Gastrocnemius medialis (tissue), 4 donors: ENCODE measurements around the gene SLK. TPM values are rescaled to one million over a fixed set of nuclear protein-coding genes. Genes with fewer than 3 reads are reported as not detected.

Experiments used
- ATAC-seq, 2 donors: fragments of 150-250 bp; one replicate each; pipeline ENCODE4 v1.9.1; 2016
- DNase-seq, 2 donors: peaks; one replicate each; pipeline ENCODE4 v3.0.0-alpha.2; 2019
- H3K27ac ChIP-seq, 4 donors: fragments of 200-600 bp; sonication (generic); 1 replicate in 1 of 4; 2 replicates in 3 of 4; pipeline ENCODE4 v1.5.1; 2016 to 2018; ENCODE audit warnings: mild to moderate bottlenecking in 2 of 4, moderate library complexity in 1 of 4
- H3K27me3 ChIP-seq, 3 donors: fragments of 200-600 bp; sonication (generic) in 2 of 3; 1 replicate in 1 of 3; 2 replicates in 2 of 3; pipeline versions ENCODE4 v1.5.1 to v1.6.0; 2016 to 2019; ENCODE audit warnings: mild to moderate bottlenecking in 1 of 3, moderate library complexity in 1 of 3
- H3K36me3 ChIP-seq, 2 donors: fragments of 200-600 bp; sonication (generic) in 1 of 2; one replicate each; pipeline ENCODE4 v1.5.1; 2017 to 2018
- H3K4me1 ChIP-seq, 2 donors: fragments of 200-600 bp; sonication (generic) in 1 of 2; one replicate each; pipeline ENCODE4 v1.5.1; 2016 to 2017; ENCODE audit warnings: mild to moderate bottlenecking in 2 of 2
- H3K4me3 ChIP-seq, 4 donors: fragments of 200-600 bp; sonication (generic) in 3 of 4; 1 replicate in 1 of 4; 2 replicates in 3 of 4; pipeline ENCODE4 v1.5.1; 2016 to 2019; ENCODE audit warnings: mild to moderate bottlenecking in 2 of 4
- H3K9me3 ChIP-seq, 3 donors: fragments of 200-600 bp; sonication (generic) in 2 of 3; 1 replicate in 1 of 3; 2 replicates in 2 of 3; pipeline ENCODE4 v1.5.1; 2016 to 2019
- CTCF ChIP-seq, 5 experiments: fragments of 450-650 bp in 3 of 5; fragments of 200-600 bp in 2 of 5; sonication (generic) in 2 of 5; IDR thresholded peaks in 4 of 5; conservative IDR thresholded peaks in 1 of 5; 1 replicate in 4 of 5; 2 replicates in 1 of 5; pipeline ENCODE4 v1.5.1; 2016 to 2019; ENCODE audit warnings: antibody characterized with exemption in 5 of 5, mild to moderate bottlenecking in 3 of 5, moderate library complexity in 3 of 5
- POLR2A ChIP-seq, 2 donors: fragments of 450-650 bp; IDR thresholded peaks; one replicate each; pipeline ENCODE4 v1.6.1; 2017; ENCODE audit warnings: antibody characterized with exemption in 2 of 2, mild to moderate bottlenecking in 2 of 2, moderate library complexity in 2 of 2
- in situ Hi-C, 4 donors: fragments of 200-750 bp; cut with MboI; loops; one replicate each; pipeline versions ENCODE4 v1.15.0 to v1.8.0; 2017; ENCODE audit warnings: low sequenced_read_pairs in 4 of 4
- intact Hi-C: fragments of 100-400 bp; cut with DNase I; formaldehyde crosslinking; loops from one replicate; pipeline ENCODE4 v1.15.1; 2023; ENCODE audit warnings: low total_unique reads
- total RNA-seq, 4 donors: library from RNA; depleted of rRNA; stranded (reverse); fragments of >200 nt; gene quantifications; one replicate each; pipeline versions ENCODE4 v1.1.0 to v1.2.3, GENCODE V29; 2016

Gene SLK
- total RNA-seq, 4 donors from 2014 or later = 43.3 to 53.3 (median 49.8) TPM

GRCh38 chr10:103975169-103975568, 8.2 kb downstream of the SLK start:
- Histone ChIP-seq H3K36me3 (no peaks in the 10 kb centered on the region), H3K27ac (no peak overlapping the region), H3K4me1 (peaks cover 26 to 27% of the 10 kb centered on the region in 2 donors), H3K27me3 (no peaks in the 10 kb centered on the region), H3K9me3 (no peaks in the 10 kb centered on the region), H3K4me3 (no peak overlapping the region)
- no peak for TF ChIP-seq POLR2A (IDR thresholded peaks at IDR 0.05)
- no peak for TF ChIP-seq CTCF (IDR thresholded peaks at IDR 0.05 in 4 of 5, conservative IDR thresholded peaks at IDR 0.05 in 1 of 5)
- intact Hi-C loops (no loop called here), in situ Hi-C loops (loop anchor here in 1 of 4 donors (25.0 kb wide), 1 partner anchor 88 kb away; no protein-coding TSS in a partner anchor)
- DNase-seq = no peak
- no peak for ATAC-seq

- TF ChIP-seq CTCF (IDR thresholded peaks at IDR 0.05 in 4 of 5, conservative IDR thresholded peaks at IDR 0.05 in 1 of 5) = no peak
- TF ChIP-seq POLR2A (IDR thresholded peaks at IDR 0.05) = no peak
- intact Hi-C loops (no loop called here), in situ Hi-C loops (loop anchor here in 1 of 4 donors (25.0 kb wide), 1 partner anchor 90 kb away; no protein-coding TSS in a partner anchor)
- Histone ChIP-seq H3K9me3 (no peaks in the 10 kb centered on the region), H3K36me3 (no peaks in the 10 kb centered on the region), H3K4me3 (no peak overlapping the region), H3K27me3 (no peaks in the 10 kb centered on the region), H3K4me1 (peaks cover 15 to 18% of the 10 kb centered on the region in 2 donors), H3K27ac (no peak overlapping the region)
- DNase-seq (no peak), ATAC-seq (no peak)
Measured at GRCh38 chr10:103977204-103977603, 10.3 kb downstream of the SLK start.

- in situ Hi-C loops = loop anchor here in 1 of 4 donors (25.0 kb wide), 1 partner anchor 92 kb away; no protein-coding TSS in a partner anchor
- no peak overlapping the region for H3K4me3 ChIP-seq
- no peaks in the 10 kb centered on the region for H3K9me3 ChIP-seq
- TF ChIP-seq POLR2A (IDR thresholded peaks at IDR 0.05) (no peak), CTCF (IDR thresholded peaks at IDR 0.05 in 4 of 5, conservative IDR thresholded peaks at IDR 0.05 in 1 of 5) (no peak)
- H3K27me3 ChIP-seq = no peaks in the 10 kb centered on the region
- H3K27ac ChIP-seq = no peak overlapping the region
- intact Hi-C loops = no loop called here
- ATAC-seq = no peak
- H3K4me1 ChIP-seq = peaks cover 20 to 28% of the 10 kb centered on the region in 2 donors
- DNase-seq = no peak
- no peaks in the 10 kb centered on the region for H3K36me3 ChIP-seq
Measured at GRCh38 chr10:103979530-103979929, 12.6 kb downstream of the SLK start.

- intact Hi-C loops = no loop called here
- ATAC-seq (no peak), DNase-seq (no peak)
- H3K4me1 ChIP-seq = peaks cover 15 to 28% of the 10 kb centered on the region in 2 donors
- H3K27ac ChIP-seq = no peak overlapping the region
- no peak overlapping the region for H3K4me3 ChIP-seq
- in situ Hi-C loops = loop anchor here in 1 of 4 donors (25.0 kb wide), 1 partner anchor 93 kb away; no protein-coding TSS in a partner anchor
- no peaks in the 10 kb centered on the region for H3K36me3 ChIP-seq
- TF ChIP-seq POLR2A (IDR thresholded peaks at IDR 0.05) = no peak
- TF ChIP-seq CTCF (IDR thresholded peaks at IDR 0.05 in 4 of 5, conservative IDR thresholded peaks at IDR 0.05 in 1 of 5) = no peak
- H3K27me3 ChIP-seq = no peaks in the 10 kb centered on the region
- no peaks in the 10 kb centered on the region for H3K9me3 ChIP-seq
Measured at GRCh38 chr10:103980288-103980906, 13.5 kb downstream of the SLK start.
